SU-DHL-6 (cell line): ENCODE data around the gene ICE1.

ENCODE experiments used
- H2AFZ ChIP-seq: fragments of 200-600 bp; sonication (generic); 2 replicates; pipeline ENCODE4 v1.6.1; 2014; ENCODE audit warnings: low read depth, mild to moderate bottlenecking, moderate library complexity, mixed read lengths, antibody characterized with exemption, low read length; ENCODE audit not compliant: severe bottlenecking
- H3F3A ChIP-seq: fragments of 200-600 bp; shearing (Covaris generic); 2 replicates; pipeline ENCODE4 v1.6.0; 2016; ENCODE audit warnings: antibody characterized with exemption, mild to moderate bottlenecking; ENCODE audit not compliant: insufficient read depth
- H3K27ac ChIP-seq: fragments of 200-600 bp; sonication (generic); 2 replicates; pipeline ENCODE4 v1.5.1; 2016; ENCODE audit warnings: low read depth, mild to moderate bottlenecking, low read length, moderate library complexity, mixed read lengths
- H3K27me3 ChIP-seq: fragments of 200-600 bp; sonication (generic), shearing (Covaris generic); 2 replicates; pipeline ENCODE4 v1.6.0; 2014; ENCODE audit warnings: mild to moderate bottlenecking, low read length
- H3K36me3 ChIP-seq: fragments of 200-600 bp; sonication (generic); 2 replicates; pipeline ENCODE4 v1.6.1; 2014; ENCODE audit warnings: mild to moderate bottlenecking, low read length, mixed read lengths
- H3K4me2 ChIP-seq: fragments of 300-600, 200-600 bp; shearing (Covaris generic), sonication (generic); 2 replicates; pipeline ENCODE4 v1.6.0; 2014; ENCODE audit warnings: low read length, low read depth, mild to moderate bottlenecking; ENCODE audit not compliant: poor library complexity, severe bottlenecking
- H3K4me3 ChIP-seq: fragments of 200-600 bp; sonication (generic); 2 replicates; pipeline ENCODE4 v1.5.1; 2014; ENCODE audit warnings: antibody characterized with exemption, low read length, mild to moderate bottlenecking, mixed read lengths; ENCODE audit not compliant: insufficient read depth, poor library complexity, severe bottlenecking
- H3K79me2 ChIP-seq: fragments of 200-600 bp; sonication (generic); 2 replicates; pipeline ENCODE4 v1.6.1; 2014; ENCODE audit warnings: mild to moderate bottlenecking, low read length, moderate library complexity; ENCODE audit not compliant: insufficient read depth
- H3K9ac ChIP-seq: fragments of 200-600 bp; sonication (generic); 2 replicates; pipeline ENCODE4 v1.7.0; 2014; ENCODE audit warnings: mild to moderate bottlenecking, low read length
- H3K9me2 ChIP-seq: fragments of 200-600 bp; sonication (generic); replicated peaks from 2 replicates; pipeline ENCODE4 v1.6.1; 2014; ENCODE audit warnings: low read length; ENCODE audit not compliant: insufficient read depth
- H3K9me3 ChIP-seq: fragments of 200-600 bp; sonication (generic); 2 replicates; pipeline ENCODE4 v1.6.1; 2014; ENCODE audit warnings: low read length, mixed read lengths; ENCODE audit not compliant: insufficient read depth
- H4K20me1 ChIP-seq: fragments of 200-600 bp; sonication (generic); 2 replicates; pipeline ENCODE4 v1.6.1; 2014; ENCODE audit warnings: low read depth, mild to moderate bottlenecking, antibody characterized with exemption, low read length, moderate library complexity, mixed read lengths
- CTCF ChIP-seq: fragments of 200-600 bp; sonication (generic); IDR thresholded peaks from one replicate; pipeline ENCODE4 v1.5.1; 2017; ENCODE audit warnings: antibody characterized with exemption, mild to moderate bottlenecking, low read length, moderate library complexity; ENCODE audit not compliant: insufficient read depth, poor library complexity, severe bottlenecking
- EZH2phosphoT487 ChIP-seq: fragments of 200-600 bp; sonication (generic), shearing (Covaris generic); conservative IDR thresholded peaks from 2 replicates; pipeline ENCODE4 v1.6.1; 2018; ENCODE audit warnings: mild to moderate bottlenecking, antibody characterized with exemption, low read length, moderate library complexity, mixed read lengths

ICE1 gene

GRCh38 chr5:5414999-5415398 is 7.5 kb upstream of the ICE1 start:
- peaks cover 10% of the 10 kb centered on the region; the same call in 1 of the 2 replicates for H3K9me3 ChIP-seq
- no peak overlapping the region for H3K27ac ChIP-seq
- H3K4me2 ChIP-seq: no peak overlapping the region
- H3K9me2 ChIP-seq: no peaks in the 10 kb centered on the region
- H3K9ac ChIP-seq: no peak overlapping the region
- TF ChIP-seq EZH2phosphoT487 (no peak), CTCF (no peak)
- no peak overlapping the region for H3K4me3 ChIP-seq
- no peaks in the 10 kb centered on the region for H4K20me1 ChIP-seq
- no peak overlapping the region for H2AFZ ChIP-seq
- H3K27me3 ChIP-seq: no peaks in the 10 kb centered on the region
- H3K79me2 ChIP-seq: no peaks in the 10 kb centered on the region
- H3K36me3 ChIP-seq: no peaks in the 10 kb centered on the region
- no peaks in the 10 kb centered on the region for H3F3A ChIP-seq

- no peaks in the 10 kb centered on the region for H3K9me3 ChIP-seq
- H3K27ac ChIP-seq: no peak overlapping the region
- no peaks in the 10 kb centered on the region for H4K20me1 ChIP-seq
- H3K9ac ChIP-seq: no peak overlapping the region
- H3K79me2 ChIP-seq: no peaks in the 10 kb centered on the region
- H3K36me3 ChIP-seq: no peaks in the 10 kb centered on the region
- no peak overlapping the region for H2AFZ ChIP-seq
- no peaks in the 10 kb centered on the region for H3K9me2 ChIP-seq
- no peak overlapping the region for H3K4me3 ChIP-seq
- peaks cover 5% of the 10 kb centered on the region; the same call in 1 of the 2 replicates for H3F3A ChIP-seq
- no peaks in the 10 kb centered on the region for H3K27me3 ChIP-seq
- H3K4me2 ChIP-seq: no peak overlapping the region
- TF ChIP-seq EZH2phosphoT487: no peak
Measured at GRCh38 chr5:5416733-5417132, 5.7 kb upstream of the ICE1 start.

- Histone ChIP-seq H3K27me3 (no peaks in the 10 kb centered on the region), H3K79me2 (peaks cover 4% of the 10 kb centered on the region), H2AFZ (no peak overlapping the region), H3K27ac (no peak overlapping the region), H3K36me3 (no peaks in the 10 kb centered on the region), H3K4me2 (no peak overlapping the region), H3K4me3 (no peak overlapping the region), H3K9ac (no peak overlapping the region), H3K9me2 (no peaks in the 10 kb centered on the region), H3F3A (peaks cover 5% of the 10 kb centered on the region; the same call in 1 of the 2 replicates), H3K9me3 (no peaks in the 10 kb centered on the region), H4K20me1 (no peaks in the 10 kb centered on the region)
- TF ChIP-seq CTCF (no peak), EZH2phosphoT487 (no peak)
Measured at GRCh38 chr5:5418006-5418405, 4.5 kb upstream of the ICE1 start.

GRCh38 chr5:5418764-5419163 is 3.7 kb upstream of the ICE1 start:
- peaks cover 5% of the 10 kb centered on the region; the same call in 1 of the 2 replicates for H3F3A ChIP-seq
- H2AFZ ChIP-seq: no peak overlapping the region
- H3K4me3 ChIP-seq: no peak overlapping the region
- no peak overlapping the region for H3K9ac ChIP-seq
- no peaks in the 10 kb centered on the region for H3K9me3 ChIP-seq
- TF ChIP-seq EZH2phosphoT487 (no peak), CTCF (no peak)
- no peaks in the 10 kb centered on the region for H3K9me2 ChIP-seq
- no peaks in the 10 kb centered on the region for H4K20me1 ChIP-seq
- H3K36me3 ChIP-seq: no peaks in the 10 kb centered on the region
- no peak overlapping the region for H3K4me2 ChIP-seq
- no peaks in the 10 kb centered on the region for H3K27me3 ChIP-seq
- H3K27ac ChIP-seq: no peak overlapping the region
- peaks cover 12% of the 10 kb centered on the region for H3K79me2 ChIP-seq
